Calu3 (cell line): ENCODE results near the gene COL19A1. TPM values are rescaled to one million over a fixed set of nuclear protein-coding genes. Genes with fewer than 3 reads are reported as not detected.
"Not testable (repeated sequence)": the region's sequence is repeated elsewhere in the genome, so short reads cannot be mapped to it uniquely, and the experiment has no call there.

Experiments
- BruUV-seq: library from RNA; stranded (reverse); fragments of 400-500 nt; replicated peaks from 2 replicates; lab custom pipeline; 2021; lab: Mats Ljungman, UMichigan
- CTCF ChIA-PET: fragments of 300-600 bp; sonication (Branson Sonifier 250); formaldehyde crosslinking; loops from one replicate; lab custom pipeline; 2022; ENCODE audit warnings: antibody characterized with exemption; lab: Charles Lee
- DNase-seq: peaks from one replicate; pipeline ENCODE4 v3.0.0; 2022
- H3K27ac Mint-ChIP-seq: one replicate; pipeline ENCODE4 v1.8.0; 2022; ENCODE audit warnings: mixed read lengths; ENCODE audit not compliant: unreplicated experiment
- H3K27me3 Mint-ChIP-seq: one replicate; pipeline ENCODE4 v1.8.0; 2022; ENCODE audit warnings: mixed read lengths; ENCODE audit not compliant: unreplicated experiment
- H3K36me3 Mint-ChIP-seq: one replicate; pipeline ENCODE4 v1.8.0; 2022; ENCODE audit warnings: mild to moderate bottlenecking, moderate library complexity, mixed read lengths; ENCODE audit not compliant: insufficient read depth, unreplicated experiment
- H3K4me1 Mint-ChIP-seq: one replicate; pipeline ENCODE4 v1.8.0; 2022; ENCODE audit warnings: mild to moderate bottlenecking, low read depth, mixed read lengths; ENCODE audit not compliant: unreplicated experiment
- H3K4me3 Mint-ChIP-seq: one replicate; pipeline ENCODE4 v1.8.0; 2022; ENCODE audit warnings: mild to moderate bottlenecking, low read depth, moderate library complexity, mixed read lengths; ENCODE audit not compliant: unreplicated experiment
- H3K9me3 Mint-ChIP-seq: one replicate; pipeline ENCODE4 v1.8.0; 2022; ENCODE audit warnings: low read depth, mixed read lengths; ENCODE audit not compliant: unreplicated experiment
- CTCF ChIP-seq: fragments of 200-600 bp; IDR thresholded peaks from one replicate; pipeline ENCODE4 v1.8.0; 2022; ENCODE audit warnings: antibody characterized with exemption; ENCODE audit not compliant: unreplicated experiment
- intact Hi-C: fragments of 100-400 bp; cut with micrococcal nuclease; formaldehyde crosslinking; loops from one replicate; pipeline ENCODE4 v1.10.0; 2022; ENCODE audit not compliant: unreplicated experiment
- total RNA-seq: library from RNA; stranded (reverse); gene quantifications from 2 replicates; pipeline ENCODE4 v1.2.3, GENCODE V29; 2022

The COL19A1 gene
- total RNA-seq, 1 experiment from 2014 or later, result not detected

GRCh38 chr6:69819138-69819537 is 47.2 kb upstream of the COL19A1 start:
- BruUV-seq, result no TSS peak
- TF ChIP-seq CTCF, result no peak
- Mint-ChIP-seq H3K27me3 (no peaks in the 10 kb centered on the region), H3K4me3 (no peak overlapping the region), H3K9me3 (peaks cover 2% of the 10 kb centered on the region), H3K4me1 (no peaks in the 10 kb centered on the region), H3K36me3 (no peaks in the 10 kb centered on the region), H3K27ac (no peak overlapping the region)
- CTCF ChIA-PET, result interaction anchor here (0.7 kb wide), 1 partner anchor 392 kb away, joined by 6 read pairs; no protein-coding TSS in a partner anchor
- intact Hi-C loops, result no loop called here
- DNase-seq, result no peak

DNA sequence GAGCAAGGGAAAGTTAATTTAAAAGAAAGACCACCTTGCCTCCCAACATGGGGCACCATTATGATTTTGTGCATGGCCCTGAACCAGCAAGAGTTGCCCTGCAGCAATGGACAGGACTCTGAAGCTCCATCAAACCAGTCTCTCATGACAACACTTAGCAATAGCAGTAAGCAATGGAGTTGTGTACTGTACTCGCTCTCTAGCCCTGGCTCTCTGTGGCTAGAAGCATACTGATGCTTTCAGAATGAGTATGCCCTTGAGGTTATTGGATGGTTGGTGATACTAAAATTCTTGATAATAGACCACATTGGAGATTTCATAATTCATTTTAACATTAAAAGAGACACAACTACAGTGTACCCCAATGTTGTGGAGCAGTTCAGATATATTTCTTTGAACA is 46.3 kb upstream of the COL19A1 start:
- Mint-ChIP-seq H3K27me3 (no peaks in the 10 kb centered on the region), H3K27ac (no peak overlapping the region), H3K4me3 (no peak overlapping the region), H3K9me3 (peaks cover 2% of the 10 kb centered on the region), H3K4me1 (no peaks in the 10 kb centered on the region), H3K36me3 (no peaks in the 10 kb centered on the region)
- no peak for TF ChIP-seq CTCF
- BruUV-seq, result no TSS peak
- intact Hi-C loops, result no loop called here
- CTCF ChIA-PET, result no interaction called here
- no peak for DNase-seq

- H3K27ac Mint-ChIP-seq, result no peak overlapping the region
- no peaks in the 10 kb centered on the region for H3K4me1 Mint-ChIP-seq
- no peaks in the 10 kb centered on the region for H3K27me3 Mint-ChIP-seq
- H3K36me3 Mint-ChIP-seq, result no peaks in the 10 kb centered on the region
- H3K4me3 Mint-ChIP-seq, result no peak overlapping the region
- intact Hi-C loops, result no loop called here
- BruUV-seq, result no TSS peak
- H3K9me3 Mint-ChIP-seq, result peaks cover 2% of the 10 kb centered on the region
- CTCF ChIA-PET, result no interaction called here
- no peak for DNase-seq
- no peak for TF ChIP-seq CTCF
Measured at GRCh38 chr6:69820438-69820837, 45.9 kb upstream of the COL19A1 start.

DNA sequence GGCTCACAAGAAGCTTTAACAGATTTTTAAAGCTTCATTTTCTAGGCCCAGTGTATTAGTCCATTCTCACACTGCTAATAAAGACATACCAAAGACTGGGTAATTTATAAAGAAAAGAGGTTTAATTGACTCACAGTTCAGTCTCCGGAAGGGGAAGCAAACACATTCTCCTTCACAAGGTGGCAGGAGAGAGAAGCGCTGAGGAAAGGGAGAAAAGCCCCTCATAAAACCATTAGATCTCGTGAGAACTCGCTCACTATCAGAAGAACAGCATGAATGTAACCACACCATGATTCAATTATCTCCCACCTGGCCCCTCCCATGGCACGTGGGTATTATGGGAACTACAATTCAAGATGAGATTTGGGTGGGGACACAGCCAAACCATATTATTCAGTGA is 42.0 kb upstream of the COL19A1 start:
- H3K4me3 Mint-ChIP-seq, H3K27ac Mint-ChIP-seq, H3K36me3 Mint-ChIP-seq, H3K27me3 Mint-ChIP-seq, CTCF ChIA-PET, H3K9me3 Mint-ChIP-seq, DNase-seq, H3K4me1 Mint-ChIP-seq, intact Hi-C loops, BruUV-seq: not testable (repeated sequence)

- Mint-ChIP-seq H3K4me3 (no peak overlapping the region), H3K36me3 (no peaks in the 10 kb centered on the region), H3K27ac (no peak overlapping the region), H3K4me1 (no peaks in the 10 kb centered on the region), H3K9me3 (no peaks in the 10 kb centered on the region), H3K27me3 (no peaks in the 10 kb centered on the region)
- BruUV-seq, result no TSS peak
- no peak for TF ChIP-seq CTCF
- intact Hi-C loops, result no loop called here
- no peak for DNase-seq
- CTCF ChIA-PET, result no interaction called here
Measured at GRCh38 chr6:69825904-69826303, 40.5 kb upstream of the COL19A1 start.
